Measurements from ENCODE around the gene CHD5.

- TF ChIP-seq CTCF (IDR thresholded peaks at IDR 0.05) (no peak), POLR2A (IDR thresholded peaks at IDR 0.05) (no peak)
Measured at GRCh38 chr1:6177681-6178380, 2.3 kb downstream of the CHD5 start.
